K562 (cell line): Measurements from ENCODE around the gene ADCY6. TPM values are rescaled to one million over a fixed set of nuclear protein-coding genes. Genes with fewer than 3 reads are reported as not detected.

Experiments used
- FOXK2 ChIP-seq, 2 experiments: fragments of 450-650 bp; IDR thresholded peaks in 1 of 2; conservative IDR thresholded peaks in 1 of 2; 2 replicates each; pipeline ENCODE4 v1.6.1; 2016; ENCODE audit warnings: low read depth in 2 of 2, mild to moderate bottlenecking in 1 of 2
- HDAC6 ChIP-seq: IDR thresholded peaks from 2 replicates; pipeline ENCODE4 v1.6.1; 2012; ENCODE audit warnings: low read depth, mild to moderate bottlenecking, control low read depth, inconsistent platforms, low read length, moderate library complexity
- PHTF2 ChIP-seq: fragments of 250-450 bp; sonication (Bioruptor Pico); IDR thresholded peaks from 2 replicates; pipeline ENCODE4 v1.5.0; 2021; ENCODE audit warnings: mild to moderate bottlenecking
- RAD51 ChIP-seq: fragments of 450-650 bp; IDR thresholded peaks from 2 replicates; pipeline ENCODE4 v1.7.1; 2016; ENCODE audit warnings: low read depth, mild to moderate bottlenecking, borderline replicate concordance
- RBM15 ChIP-seq: fragments of 200-400 bp; formaldehyde crosslinking; IDR thresholded peaks from 2 replicates; pipeline ENCODE4 v1.6.1; 2018; ENCODE audit warnings: mild to moderate bottlenecking, low read length, moderate library complexity; ENCODE audit not compliant: insufficient read depth
- TARDBP ChIP-seq: fragments of 450-650 bp; IDR thresholded peaks from 2 replicates; pipeline ENCODE4 v1.6.1; 2016
- ZNF165 ChIP-seq: fragments of 250-450 bp; sonication (Bioruptor Pico); IDR thresholded peaks from 2 replicates; pipeline ENCODE4 v1.4.0; 2020; ENCODE audit warnings: borderline replicate concordance
- ZNF354B ChIP-seq: fragments of 250-450 bp; sonication (Bioruptor Pico); IDR thresholded peaks from 2 replicates; pipeline ENCODE4 v1.4.0; 2020
- polyA plus RNA-seq, 8 experiments: library from polyadenylated mRNA; depleted of rRNA in 4 of 8; stranded (reverse) in 5 of 8; unstranded in 3 of 8; fragments of >200 nt; fragmentation: Nextera tagmentation in 2 of 8; fragmentation: Illumina TruSeq in 1 of 8; extraction: Ambion mirVana in 2 of 8; extraction: Trizol in 1 of 8; gene quantifications; 2 replicates each; pipeline versions ENCODE4 v1.2.1 to v1.2.3, GENCODE V29; 2011 to 2014; ENCODE audit warnings: inconsistent platforms in 1 of 8, missing spikeins in 1 of 8
- total RNA-seq, 7 experiments: library from RNA; depleted of rRNA in 6 of 7; stranded (reverse); fragments of >200 nt in 6 of 7; fragmentation: Illumina TruSeq in 2 of 7; extraction: Trizol in 2 of 7; gene quantifications; 2 replicates each; pipeline versions ENCODE4 v1.2.1 to v1.2.3, GENCODE V29; 2011 to 2021; ENCODE audit warnings: low replicate concordance in 1 of 7
- TF ChIP-seq, protein P1 (sequence below): sonication (generic); formaldehyde crosslinking; IDR thresholded peaks from 2 replicates; pipeline ENCODE4 v1.9.0; 2022; ENCODE audit warnings: mild to moderate bottlenecking, missing genetic modification reagents
- TF ChIP-seq, protein P2 (sequence below), 2 experiments: IDR thresholded peaks in 1 of 2; conservative IDR thresholded peaks in 1 of 2; 2 replicates each; pipeline ENCODE4 v1.6.1; 2016; ENCODE audit warnings: low read depth in 2 of 2, mild to moderate bottlenecking in 1 of 2, missing compliant biosample characterization in 1 of 2, missing genetic modification characterization in 1 of 2, moderate library complexity in 1 of 2
- TF ChIP-seq, protein P3 (sequence below): fragments of 200-800 bp; sonication (Bioruptor generic); IDR thresholded peaks from 2 replicates; pipeline ENCODE4 v1.6.1; 2017; ENCODE audit warnings: missing genetic modification characterization, missing compliant biosample characterization
- TF ChIP-seq, protein P4 (sequence below): fragments of 250-450 bp; sonication (Bioruptor Pico); IDR thresholded peaks from 2 replicates; pipeline ENCODE4 v1.8.0; 2022; ENCODE audit warnings: moderate library complexity, mild to moderate bottlenecking, inconsistent platforms
- TF ChIP-seq, protein P5 (sequence below): sonication (generic); formaldehyde crosslinking; IDR thresholded peaks from 2 replicates; pipeline ENCODE4 v1.5.0; 2020; ENCODE audit warnings: missing genetic modification reagents
- TF ChIP-seq, protein P6 (sequence below): sonication (generic); formaldehyde crosslinking; IDR thresholded peaks from 2 replicates; pipeline ENCODE4 v1.8.0; 2023; ENCODE audit warnings: mild to moderate bottlenecking, missing genetic modification reagents

The ADCY6 gene
- total and polyA plus RNA-seq, 9 of the 15 experiments (the other 6 are each of a cell fraction or from before 2014, with no cell fraction given): 0.01 to 1.0 (median 0.53) TPM

DNA sequence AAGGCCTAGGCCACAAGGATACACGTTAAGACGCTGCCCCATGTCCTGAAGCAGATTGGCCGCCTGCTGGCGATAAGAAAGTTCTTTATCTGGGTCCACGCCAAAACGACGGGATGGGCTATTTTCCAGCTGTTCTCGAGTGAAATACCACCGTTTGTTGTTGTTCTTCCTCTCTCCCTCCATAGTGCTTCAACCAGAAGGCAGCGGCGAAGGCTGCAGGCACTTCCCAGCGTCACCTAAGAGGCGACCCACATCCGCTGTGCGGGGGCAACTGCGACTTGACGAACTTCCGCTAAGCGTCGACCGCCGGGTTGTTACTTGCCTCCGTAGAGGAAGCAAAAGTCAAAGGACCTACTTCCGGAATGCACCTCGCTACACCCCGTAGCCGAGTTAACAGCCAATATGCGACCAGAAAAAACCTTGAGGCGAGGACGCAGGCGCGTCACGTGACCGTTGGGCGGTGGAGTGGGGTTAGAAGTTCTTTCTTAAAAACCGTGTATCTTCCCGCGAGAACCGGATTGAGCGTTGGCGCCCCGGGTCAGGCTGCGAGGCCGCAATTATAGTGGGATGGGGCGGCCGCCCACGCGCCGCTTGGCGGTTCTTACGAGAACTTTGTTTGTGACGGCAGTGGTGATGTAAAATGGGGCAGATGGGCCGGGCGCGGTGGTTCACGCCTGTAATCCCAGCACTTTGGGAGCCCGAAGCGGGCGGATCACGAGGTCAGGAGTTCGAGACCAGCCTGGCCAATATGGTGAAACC, 72.2 kb downstream of the ADCY6 start, which contains the start of gene CCNT1 (continued):
- TF ChIP-seq, protein P1, sequence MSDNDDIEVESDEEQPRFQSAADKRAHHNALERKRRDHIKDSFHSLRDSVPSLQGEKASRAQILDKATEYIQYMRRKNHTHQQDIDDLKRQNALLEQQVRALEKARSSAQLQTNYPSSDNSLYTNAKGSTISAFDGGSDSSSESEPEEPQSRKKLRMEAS (CRISPR knock-in tag): peak; percentile 82
- TF ChIP-seq, protein P2, sequence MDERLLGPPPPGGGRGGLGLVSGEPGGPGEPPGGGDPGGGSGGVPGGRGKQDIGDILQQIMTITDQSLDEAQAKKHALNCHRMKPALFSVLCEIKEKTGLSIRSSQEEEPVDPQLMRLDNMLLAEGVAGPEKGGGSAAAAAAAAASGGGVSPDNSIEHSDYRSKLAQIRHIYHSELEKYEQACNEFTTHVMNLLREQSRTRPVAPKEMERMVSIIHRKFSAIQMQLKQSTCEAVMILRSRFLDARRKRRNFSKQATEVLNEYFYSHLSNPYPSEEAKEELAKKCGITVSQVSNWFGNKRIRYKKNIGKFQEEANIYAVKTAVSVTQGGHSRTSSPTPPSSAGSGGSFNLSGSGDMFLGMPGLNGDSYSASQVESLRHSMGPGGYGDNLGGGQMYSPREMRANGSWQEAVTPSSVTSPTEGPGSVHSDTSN (CRISPR knock-in tag; IDR thresholded peaks at IDR 0.05; ENCODE audit: low read depth): no peak
- TF ChIP-seq, protein P2 (tag; conservative IDR thresholded peaks at IDR 0.05; ENCODE audit: low read depth): no peak
- TF ChIP-seq, protein P3, sequence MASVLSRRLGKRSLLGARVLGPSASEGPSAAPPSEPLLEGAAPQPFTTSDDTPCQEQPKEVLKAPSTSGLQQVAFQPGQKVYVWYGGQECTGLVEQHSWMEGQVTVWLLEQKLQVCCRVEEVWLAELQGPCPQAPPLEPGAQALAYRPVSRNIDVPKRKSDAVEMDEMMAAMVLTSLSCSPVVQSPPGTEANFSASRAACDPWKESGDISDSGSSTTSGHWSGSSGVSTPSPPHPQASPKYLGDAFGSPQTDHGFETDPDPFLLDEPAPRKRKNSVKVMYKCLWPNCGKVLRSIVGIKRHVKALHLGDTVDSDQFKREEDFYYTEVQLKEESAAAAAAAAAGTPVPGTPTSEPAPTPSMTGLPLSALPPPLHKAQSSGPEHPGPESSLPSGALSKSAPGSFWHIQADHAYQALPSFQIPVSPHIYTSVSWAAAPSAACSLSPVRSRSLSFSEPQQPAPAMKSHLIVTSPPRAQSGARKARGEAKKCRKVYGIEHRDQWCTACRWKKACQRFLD: no peak
- TF ChIP-seq RAD51: peak; percentile 100
- no peak for TF ChIP-seq PHTF2 (CRISPR knock-in tag)
- no peak for TF ChIP-seq ZNF354B (CRISPR knock-in tag)
- no peak for TF ChIP-seq HDAC6
- no peak for TF ChIP-seq RBM15
- TF ChIP-seq, protein P4, sequence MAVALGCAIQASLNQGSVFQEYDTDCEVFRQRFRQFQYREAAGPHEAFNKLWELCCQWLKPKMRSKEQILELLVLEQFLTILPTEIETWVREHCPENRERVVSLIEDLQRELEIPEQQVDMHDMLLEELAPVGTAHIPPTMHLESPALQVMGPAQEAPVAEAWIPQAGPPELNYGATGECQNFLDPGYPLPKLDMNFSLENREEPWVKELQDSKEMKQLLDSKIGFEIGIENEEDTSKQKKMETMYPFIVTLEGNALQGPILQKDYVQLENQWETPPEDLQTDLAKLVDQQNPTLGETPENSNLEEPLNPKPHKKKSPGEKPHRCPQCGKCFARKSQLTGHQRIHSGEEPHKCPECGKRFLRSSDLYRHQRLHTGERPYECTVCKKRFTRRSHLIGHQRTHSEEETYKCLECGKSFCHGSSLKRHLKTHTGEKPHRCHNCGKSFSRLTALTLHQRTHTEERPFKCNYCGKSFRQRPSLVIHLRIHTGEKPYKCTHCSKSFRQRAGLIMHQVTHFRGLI (CRISPR knock-in tag): peak; percentile 26; the same call in 1 of the 2 replicates
- TF ChIP-seq ZNF165 (CRISPR knock-in tag): no peak
- peak; percentile 97 for TF ChIP-seq FOXK2 (conservative IDR thresholded peaks at IDR 0.05 in 1 of 2, IDR thresholded peaks at IDR 0.05 in 1 of 2; ENCODE audit: low read depth in 2 of 2)
- TF ChIP-seq, protein P5, sequence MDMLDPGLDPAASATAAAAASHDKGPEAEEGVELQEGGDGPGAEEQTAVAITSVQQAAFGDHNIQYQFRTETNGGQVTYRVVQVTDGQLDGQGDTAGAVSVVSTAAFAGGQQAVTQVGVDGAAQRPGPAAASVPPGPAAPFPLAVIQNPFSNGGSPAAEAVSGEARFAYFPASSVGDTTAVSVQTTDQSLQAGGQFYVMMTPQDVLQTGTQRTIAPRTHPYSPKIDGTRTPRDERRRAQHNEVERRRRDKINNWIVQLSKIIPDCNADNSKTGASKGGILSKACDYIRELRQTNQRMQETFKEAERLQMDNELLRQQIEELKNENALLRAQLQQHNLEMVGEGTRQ: peak; percentile 99
- peak; percentile 95 for TF ChIP-seq TARDBP
- TF ChIP-seq, protein P6, sequence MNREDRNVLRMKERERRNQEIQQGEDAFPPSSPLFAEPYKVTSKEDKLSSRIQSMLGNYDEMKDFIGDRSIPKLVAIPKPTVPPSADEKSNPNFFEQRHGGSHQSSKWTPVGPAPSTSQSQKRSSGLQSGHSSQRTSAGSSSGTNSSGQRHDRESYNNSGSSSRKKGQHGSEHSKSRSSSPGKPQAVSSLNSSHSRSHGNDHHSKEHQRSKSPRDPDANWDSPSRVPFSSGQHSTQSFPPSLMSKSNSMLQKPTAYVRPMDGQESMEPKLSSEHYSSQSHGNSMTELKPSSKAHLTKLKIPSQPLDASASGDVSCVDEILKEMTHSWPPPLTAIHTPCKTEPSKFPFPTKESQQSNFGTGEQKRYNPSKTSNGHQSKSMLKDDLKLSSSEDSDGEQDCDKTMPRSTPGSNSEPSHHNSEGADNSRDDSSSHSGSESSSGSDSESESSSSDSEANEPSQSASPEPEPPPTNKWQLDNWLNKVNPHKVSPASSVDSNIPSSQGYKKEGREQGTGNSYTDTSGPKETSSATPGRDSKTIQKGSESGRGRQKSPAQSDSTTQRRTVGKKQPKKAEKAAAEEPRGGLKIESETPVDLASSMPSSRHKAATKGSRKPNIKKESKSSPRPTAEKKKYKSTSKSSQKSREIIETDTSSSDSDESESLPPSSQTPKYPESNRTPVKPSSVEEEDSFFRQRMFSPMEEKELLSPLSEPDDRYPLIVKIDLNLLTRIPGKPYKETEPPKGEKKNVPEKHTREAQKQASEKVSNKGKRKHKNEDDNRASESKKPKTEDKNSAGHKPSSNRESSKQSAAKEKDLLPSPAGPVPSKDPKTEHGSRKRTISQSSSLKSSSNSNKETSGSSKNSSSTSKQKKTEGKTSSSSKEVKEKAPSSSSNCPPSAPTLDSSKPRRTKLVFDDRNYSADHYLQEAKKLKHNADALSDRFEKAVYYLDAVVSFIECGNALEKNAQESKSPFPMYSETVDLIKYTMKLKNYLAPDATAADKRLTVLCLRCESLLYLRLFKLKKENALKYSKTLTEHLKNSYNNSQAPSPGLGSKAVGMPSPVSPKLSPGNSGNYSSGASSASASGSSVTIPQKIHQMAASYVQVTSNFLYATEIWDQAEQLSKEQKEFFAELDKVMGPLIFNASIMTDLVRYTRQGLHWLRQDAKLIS (CRISPR knock-in tag): peak; percentile 93
